ENCODE results near the gene SLC25A43. TPM values are rescaled to one million over a fixed set of nuclear protein-coding genes. Genes with fewer than 3 reads are reported as not detected.

SLC25A43 gene
- total and polyA plus RNA-seq, 12 donors: 0.63 to 5.9 (median 2.8) TPM

DNA sequence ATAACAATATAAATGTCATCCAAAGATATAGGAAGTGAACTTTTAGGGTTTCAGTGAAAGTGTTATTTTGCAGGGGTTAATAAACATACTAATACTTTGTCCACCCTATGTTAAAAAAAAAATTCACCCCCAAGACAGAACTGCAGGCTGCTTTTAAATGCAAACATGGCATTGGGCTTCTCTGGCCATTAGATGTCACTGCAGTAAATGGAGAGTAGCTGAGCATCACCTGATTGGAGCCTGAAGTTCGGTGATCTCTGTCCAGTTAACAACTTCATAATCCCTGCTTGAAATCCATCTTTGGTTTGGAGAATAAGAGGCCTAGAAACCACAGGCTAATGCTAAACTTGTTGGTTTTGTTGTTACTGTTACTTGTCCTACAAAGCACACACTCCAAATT lies 18.7 kb downstream of the SLC25A43 start:
- TF ChIP-seq, protein P1, sequence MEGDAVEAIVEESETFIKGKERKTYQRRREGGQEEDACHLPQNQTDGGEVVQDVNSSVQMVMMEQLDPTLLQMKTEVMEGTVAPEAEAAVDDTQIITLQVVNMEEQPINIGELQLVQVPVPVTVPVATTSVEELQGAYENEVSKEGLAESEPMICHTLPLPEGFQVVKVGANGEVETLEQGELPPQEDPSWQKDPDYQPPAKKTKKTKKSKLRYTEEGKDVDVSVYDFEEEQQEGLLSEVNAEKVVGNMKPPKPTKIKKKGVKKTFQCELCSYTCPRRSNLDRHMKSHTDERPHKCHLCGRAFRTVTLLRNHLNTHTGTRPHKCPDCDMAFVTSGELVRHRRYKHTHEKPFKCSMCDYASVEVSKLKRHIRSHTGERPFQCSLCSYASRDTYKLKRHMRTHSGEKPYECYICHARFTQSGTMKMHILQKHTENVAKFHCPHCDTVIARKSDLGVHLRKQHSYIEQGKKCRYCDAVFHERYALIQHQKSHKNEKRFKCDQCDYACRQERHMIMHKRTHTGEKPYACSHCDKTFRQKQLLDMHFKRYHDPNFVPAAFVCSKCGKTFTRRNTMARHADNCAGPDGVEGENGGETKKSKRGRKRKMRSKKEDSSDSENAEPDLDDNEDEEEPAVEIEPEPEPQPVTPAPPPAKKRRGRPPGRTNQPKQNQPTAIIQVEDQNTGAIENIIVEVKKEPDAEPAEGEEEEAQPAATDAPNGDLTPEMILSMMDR (IDR thresholded peaks at IDR 0.05): peak in 6 of 9 donors; percentile 17 to 38 (median 28)
- DNase-seq: no peak
- peaks cover 0 to 15% (median 0%) of the 10 kb centered on the region in 9 donors for H3K36me3 ChIP-seq
- no peak overlapping the region for H3K27ac ChIP-seq
- no peaks in the 10 kb centered on the region for H3K4me1 ChIP-seq
- intact Hi-C loops (cut with DNase I): loop anchor here in 2 of 10 donors (5.0 kb wide), 1 partner anchor 94 kb away; no protein-coding TSS in a partner anchor
- no peaks in the 10 kb centered on the region for H3K9me3 ChIP-seq
- no peak overlapping the region for H3K4me3 ChIP-seq
- no peak for ATAC-seq
- 50 to 61% methylated on average over 1 of the region's 1 CpG for WGBS, 2 donors
- no peaks in the 10 kb centered on the region for H3K27me3 ChIP-seq

DNA sequence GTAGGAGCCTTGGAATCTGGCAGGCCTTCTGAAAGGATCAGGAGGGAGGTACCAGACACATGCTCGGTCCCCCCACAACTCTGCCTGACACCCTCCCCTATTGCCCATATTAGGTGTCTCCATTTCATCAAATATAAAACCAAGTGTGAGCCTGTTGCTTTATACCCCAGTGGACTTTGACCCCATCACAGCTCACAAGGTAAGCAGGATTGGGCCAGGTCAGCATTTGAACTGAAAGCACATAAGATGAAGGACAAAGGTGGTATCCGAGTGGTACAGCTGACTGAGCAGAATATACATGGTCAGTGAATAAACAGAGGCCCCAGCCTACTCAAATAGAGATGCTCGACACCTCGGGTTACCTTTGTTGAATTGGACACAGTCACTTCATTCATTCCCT lies 20.0 kb downstream of the SLC25A43 start:
- intact Hi-C loops (cut with DNase I): loop anchor here in 2 of 10 donors (5.0 kb wide), 1 partner anchor 93 kb away; no protein-coding TSS in a partner anchor
- TF ChIP-seq, protein P1 (IDR thresholded peaks at IDR 0.05): no peak
- H3K4me3 ChIP-seq: no peak overlapping the region
- H3K4me1 ChIP-seq: no peaks in the 10 kb centered on the region
- DNase-seq (no peak), ATAC-seq (no peak)
- H3K9me3 ChIP-seq: no peaks in the 10 kb centered on the region
- no peaks in the 10 kb centered on the region for H3K27me3 ChIP-seq
- no peak overlapping the region for H3K27ac ChIP-seq
- WGBS, 2 donors: 90 to 91% methylated on average over 4 of the region's 4 CpGs
- H3K36me3 ChIP-seq: peaks cover 0 to 18% (median 0%) of the 10 kb centered on the region in 9 donors

DNA sequence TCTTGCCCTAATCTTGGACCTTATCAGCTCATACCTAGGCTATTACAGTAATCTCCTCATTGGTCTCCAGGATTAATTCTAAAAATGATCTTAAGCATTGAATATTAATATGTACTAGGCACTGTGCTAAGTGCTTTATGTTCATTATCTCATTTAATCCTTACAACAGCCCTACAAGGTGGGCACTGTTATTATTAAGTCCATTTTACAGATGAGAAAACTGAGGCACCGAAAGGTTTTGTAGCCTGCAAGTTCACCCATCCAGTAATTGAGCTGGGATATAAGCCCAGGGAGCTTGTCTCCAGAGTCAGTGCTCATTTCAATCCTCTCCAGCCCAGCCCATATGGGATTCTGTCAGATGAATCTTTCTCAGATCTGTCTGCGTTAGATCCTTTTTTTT lies 20.8 kb downstream of the SLC25A43 start:
- DNase-seq (no peak), ATAC-seq (no peak)
- 91 to 95% methylated on average over 2 of the region's 2 CpGs for WGBS, 2 donors
- H3K9me3 ChIP-seq: no peaks in the 10 kb centered on the region
- no peaks in the 10 kb centered on the region for H3K27me3 ChIP-seq
- TF ChIP-seq, protein P1 (IDR thresholded peaks at IDR 0.05): no peak
- H3K4me1 ChIP-seq: no peaks in the 10 kb centered on the region
- H3K27ac ChIP-seq: no peak overlapping the region
- no peak overlapping the region for H3K4me3 ChIP-seq
- intact Hi-C loops (cut with DNase I): loop anchor here in 2 of 10 donors (5.0 kb wide), 1 partner anchor 92 kb away; no protein-coding TSS in a partner anchor
- peaks cover 0 to 18% (median 0%) of the 10 kb centered on the region in 9 donors for H3K36me3 ChIP-seq

DNA sequence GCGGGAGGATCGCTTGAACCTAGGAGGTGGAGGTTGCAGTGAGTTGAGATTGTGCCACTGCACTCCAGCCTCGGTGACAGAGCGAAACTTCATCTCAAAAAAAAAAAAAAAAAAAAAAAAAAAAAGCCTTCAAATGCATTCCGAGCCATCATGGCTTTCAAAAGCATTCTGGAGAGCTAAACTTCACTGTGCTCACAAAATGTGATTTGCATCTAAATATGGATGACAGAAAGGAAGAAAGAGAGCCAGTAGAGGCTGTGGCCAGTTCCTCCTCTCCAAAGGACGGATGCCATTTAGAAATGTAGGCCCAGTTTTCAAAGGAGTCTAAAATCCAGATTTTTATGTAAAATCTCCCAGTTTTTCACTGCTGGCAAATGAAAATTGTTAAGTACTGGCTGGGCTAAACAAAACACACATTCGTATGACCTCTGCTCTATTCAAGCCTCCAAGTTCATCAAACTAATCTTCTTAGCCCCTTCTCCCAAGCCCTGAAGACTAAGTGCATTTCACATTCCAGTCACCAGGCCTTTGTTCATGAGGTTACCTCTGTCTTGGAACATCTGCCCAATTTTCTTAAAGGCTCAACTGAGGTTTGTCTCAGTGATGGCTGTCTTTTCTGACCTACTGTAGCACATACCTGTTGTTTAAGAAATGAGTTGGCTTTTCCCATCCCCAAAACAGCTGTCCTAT lies 22.0 kb downstream of the SLC25A43 start:
- Histone ChIP-seq H3K4me3 (no peak overlapping the region), H3K27ac (no peak overlapping the region), H3K9me3 (no peaks in the 10 kb centered on the region), H3K36me3 (peaks cover 0 to 18% (median 0%) of the 10 kb centered on the region in 9 donors), H3K27me3 (no peaks in the 10 kb centered on the region), H3K4me1 (no peaks in the 10 kb centered on the region)
- intact Hi-C loops (cut with DNase I): no loop called here
- DNase-seq (no peak), ATAC-seq (no peak)
- TF ChIP-seq, protein P1 (IDR thresholded peaks at IDR 0.05): no peak
- WGBS, 2 donors: 92 to 97% methylated on average over 7 of the region's 7 CpGs
